WERI-Rb-1 (cell line): ENCODE results near the gene VWA1.
"Not testable (repeated sequence)": the region's sequence is repeated elsewhere in the genome, so short reads cannot be mapped to it uniquely, and the experiment has no call there.

Experiments
- DNase-seq: peaks from one replicate; pipeline ENCODE4 v3.0.0-alpha.2; 2020
- H3K27ac ChIP-seq: fragments of 250-450 bp; sonication (Bioruptor Pico); 2 replicates; pipeline ENCODE4 v1.5.1; 2020; ENCODE audit warnings: mild to moderate bottlenecking, moderate library complexity
- H3K27me3 ChIP-seq: fragments of 250-450 bp; sonication (Bioruptor Pico); 2 replicates; pipeline ENCODE4 v1.5.1; 2021; ENCODE audit warnings: mild to moderate bottlenecking, low read depth, moderate library complexity; ENCODE audit not compliant: insufficient read depth, severe bottlenecking
- H3K36me3 ChIP-seq: fragments of 250-450 bp; sonication (Bioruptor Pico); 2 replicates; pipeline ENCODE4 v1.5.1; 2020; ENCODE audit warnings: mild to moderate bottlenecking, moderate library complexity
- H3K4me3 ChIP-seq: 2 replicates; pipeline ENCODE4 v1.5.1; 2011; ENCODE audit warnings: low read depth, mild to moderate bottlenecking, control low read depth, low read length
- H3K9me3 ChIP-seq: fragments of 250-450 bp; sonication (Bioruptor Pico); 2 replicates; pipeline ENCODE4 v1.5.1; 2021; ENCODE audit warnings: mild to moderate bottlenecking, moderate library complexity; ENCODE audit not compliant: severe bottlenecking
- CTCF ChIP-seq: IDR thresholded peaks from 2 replicates; pipeline ENCODE4 v1.5.1; 2011; ENCODE audit warnings: low read depth, mild to moderate bottlenecking, control low read depth, inconsistent platforms, low read length

VWA1 gene

GRCh38 chr1:1425753-1426495, 9.6 kb upstream of the VWA1 start:
- H3K27ac ChIP-seq: peak overlapping the region; percentile 77
- DNase-seq: no peak

GRCh38 chr1:1426496-1427105, 8.9 kb upstream of the VWA1 start:
- peak; percentile 84 for DNase-seq
- Histone ChIP-seq H3K4me3 (peak overlapping the region; percentile 34), H3K9me3 (no peaks in the 10 kb centered on the region), H3K36me3 (no peaks in the 10 kb centered on the region), H3K27ac (peak overlapping the region; percentile 77), H3K27me3 (no peaks in the 10 kb centered on the region)
- TF ChIP-seq CTCF: no peak

More at GRCh38 chr1:1425753-1426495, 9.6 kb upstream of the VWA1 start:
- Histone ChIP-seq H3K4me3 (peak overlapping the region; percentile 34; the same call in 1 of the 2 replicates), H3K36me3 (no peaks in the 10 kb centered on the region), H3K27me3 (no peaks in the 10 kb centered on the region), H3K9me3 (no peaks in the 10 kb centered on the region)
- TF ChIP-seq CTCF: no peak

- Histone ChIP-seq H3K27ac (no peak overlapping the region), H3K36me3 (no peaks in the 10 kb centered on the region), H3K9me3 (no peaks in the 10 kb centered on the region), H3K27me3 (no peaks in the 10 kb centered on the region), H3K4me3 (peak overlapping the region; percentile 34)
- no peak for DNase-seq
- no peak for TF ChIP-seq CTCF
Measured at GRCh38 chr1:1427106-1427819, 8.2 kb upstream of the VWA1 start.

- no peaks in the 10 kb centered on the region for H3K27me3 ChIP-seq
- no peaks in the 10 kb centered on the region for H3K36me3 ChIP-seq
- no peak for TF ChIP-seq CTCF
- no peaks in the 10 kb centered on the region for H3K9me3 ChIP-seq
- no peak for DNase-seq
- peak overlapping the region; percentile 34 for H3K4me3 ChIP-seq
- H3K27ac ChIP-seq: no peak overlapping the region
Measured at GRCh38 chr1:1427820-1428148, 7.7 kb upstream of the VWA1 start.

GRCh38 chr1:1428174-1428573, 7.3 kb upstream of the VWA1 start:
- H3K9me3 ChIP-seq: no peaks in the 10 kb centered on the region
- no peak overlapping the region for H3K27ac ChIP-seq
- no peak for DNase-seq
- H3K4me3 ChIP-seq: no peak overlapping the region
- TF ChIP-seq CTCF: no peak
- no peaks in the 10 kb centered on the region for H3K27me3 ChIP-seq
- H3K36me3 ChIP-seq: no peaks in the 10 kb centered on the region

GRCh38 chr1:1428967-1429366, 6.5 kb upstream of the VWA1 start:
- not testable (repeated sequence) for H3K9me3 ChIP-seq, H3K27me3 ChIP-seq, H3K27ac ChIP-seq, DNase-seq, H3K36me3 ChIP-seq, H3K4me3 ChIP-seq
